Upper lobe of left lung (tissue), 4 donors: ENCODE data around the gene AFAP1.

Experiments
- CTCF ChIP-seq, 6 experiments: fragments of 450-650 bp in 4 of 6; fragments of 200-600 bp in 2 of 6; sonication (generic) in 2 of 6; IDR thresholded peaks; one replicate each; pipeline ENCODE4 v1.5.1; 2016 to 2019; ENCODE audit warnings: antibody characterized with exemption in 6 of 6
- EP300 ChIP-seq, 4 donors: sonication (generic); formaldehyde crosslinking; IDR thresholded peaks; one replicate each; pipeline ENCODE4 v1.5.1; 2017; ENCODE audit warnings: antibody characterized with exemption in 4 of 4, control low read depth in 2 of 4
- POLR2A ChIP-seq, 4 donors: fragments of 450-650 bp; IDR thresholded peaks; one replicate each; pipeline ENCODE4 v1.5.1; 2016 to 2017; ENCODE audit warnings: antibody characterized with exemption in 4 of 4, mild to moderate bottlenecking in 2 of 4
- POLR2AphosphoS5 ChIP-seq, 2 donors: sonication (generic); formaldehyde crosslinking; IDR thresholded peaks; one replicate each; pipeline ENCODE4 v1.5.1; 2017; ENCODE audit warnings: antibody characterized with exemption in 2 of 2

GRCh38 chr4:7976634-7977033 is 37.0 kb upstream of the AFAP1 start:
- TF ChIP-seq POLR2A (IDR thresholded peaks at IDR 0.05) (no peak), CTCF (IDR thresholded peaks at IDR 0.05) (no peak), EP300 (IDR thresholded peaks at IDR 0.05) (no peak), POLR2AphosphoS5 (IDR thresholded peaks at IDR 0.05) (no peak)
